Kidney glomerular epithelial cell (primary cell): ENCODE results near the gene ARHGAP15.
A peak's percentile ranks its signal among the peaks of the same experiment; 100 is the strongest.

Experiments
- DNase-seq: peaks from one replicate; lab custom pipeline; 2025; lab: John Stamatoyannopoulos, UW

Gene ARHGAP15

GRCh38 chr2:143764706-143765105 lies 635.5 kb downstream of the ARHGAP15 start:
- no peak for DNase-seq

- no peak for DNase-seq
Measured at GRCh38 chr2:143768991-143769390, 639.8 kb downstream of the ARHGAP15 start.

- DNase-seq = no peak
Measured at GRCh38 chr2:143771939-143772338, 642.7 kb downstream of the ARHGAP15 start.

GRCh38 chr2:143776526-143777297 lies 647.5 kb downstream of the ARHGAP15 start:
- no peak for DNase-seq

- no peak for DNase-seq
Measured at GRCh38 chr2:143779021-143779420, 649.8 kb downstream of the ARHGAP15 start.

- DNase-seq = no peak
Measured at GRCh38 chr2:143786026-143786765, 657.0 kb downstream of the ARHGAP15 start.

- DNase-seq = no peak
Measured at GRCh38 chr2:143787674-143788073, 658.5 kb downstream of the ARHGAP15 start.

GRCh38 chr2:143792602-143793001 lies 663.4 kb downstream of the ARHGAP15 start:
- no peak for DNase-seq

GRCh38 chr2:143793381-143793780 lies 664.2 kb downstream of the ARHGAP15 start:
- DNase-seq = no peak

- no peak for DNase-seq
Measured at GRCh38 chr2:143796051-143796450, 666.8 kb downstream of the ARHGAP15 start.

GRCh38 chr2:143801561-143801960 lies 672.3 kb downstream of the ARHGAP15 start:
- no peak for DNase-seq

GRCh38 chr2:143802242-143802641 lies 673.0 kb downstream of the ARHGAP15 start:
- DNase-seq = peak; percentile 36

- no peak for DNase-seq
Measured at GRCh38 chr2:143802871-143803650, 673.8 kb downstream of the ARHGAP15 start.

GRCh38 chr2:143803936-143804335 lies 674.7 kb downstream of the ARHGAP15 start:
- no peak for DNase-seq

GRCh38 chr2:143805666-143806065 lies 676.4 kb downstream of the ARHGAP15 start:
- no peak for DNase-seq

GRCh38 chr2:143807192-143807591 lies 678.0 kb downstream of the ARHGAP15 start:
- no peak for DNase-seq

- no peak for DNase-seq
Measured at GRCh38 chr2:143807671-143808070, 678.5 kb downstream of the ARHGAP15 start.

- no peak for DNase-seq
Measured at GRCh38 chr2:143808166-143808565, 678.9 kb downstream of the ARHGAP15 start.

GRCh38 chr2:143815082-143815481 lies 685.9 kb downstream of the ARHGAP15 start:
- DNase-seq = no peak

GRCh38 chr2:143816916-143817315 lies 687.7 kb downstream of the ARHGAP15 start:
- DNase-seq = no peak
